ENCODE measurements around the gene STON2.

Gene STON2

GRCh38 chr14:81418057-81418790 lies 18.1 kb upstream of the STON2 start:
- DNase-seq: no peak

- DNase-seq: no peak
Observed at GRCh38 chr14:81416981-81417380, 16.9 kb upstream of the STON2 start.

- DNase-seq: no peak
Observed at GRCh38 chr14:81416194-81416952, 16.2 kb upstream of the STON2 start.

- no peak for DNase-seq
Observed at GRCh38 chr14:81415781-81416180, 15.7 kb upstream of the STON2 start.

GRCh38 chr14:81414123-81414522 lies 14.0 kb upstream of the STON2 start:
- no peak for DNase-seq

GRCh38 chr14:81412779-81413178 lies 12.7 kb upstream of the STON2 start:
- DNase-seq: no peak

GRCh38 chr14:81408595-81408994 lies 8.5 kb upstream of the STON2 start:
- no peak for DNase-seq

- no peak for DNase-seq
Observed at GRCh38 chr14:81406863-81407262, 6.7 kb upstream of the STON2 start.

GRCh38 chr14:81402123-81402495 lies 2.0 kb upstream of the STON2 start:
- no peak for DNase-seq

- no peak for DNase-seq
Observed at GRCh38 chr14:81401420-81402122, 1.4 kb upstream of the STON2 start.

- DNase-seq: no peak
Observed at GRCh38 chr14:81400852-81401251, 728 bp upstream of the STON2 start.

- no peak for DNase-seq
Observed at GRCh38 chr14:81398196-81398891, 1.8 kb downstream of the STON2 start.

- no peak for DNase-seq
Observed at GRCh38 chr14:81396113-81396512, 4.0 kb downstream of the STON2 start.

GRCh38 chr14:81394739-81395138 lies 5.4 kb downstream of the STON2 start:
- DNase-seq: no peak

- no peak for DNase-seq
Observed at GRCh38 chr14:81392976-81393643, 7.0 kb downstream of the STON2 start.

- no peak for DNase-seq
Observed at GRCh38 chr14:81392052-81392451, 8.1 kb downstream of the STON2 start.

GRCh38 chr14:81390696-81391095 lies 9.4 kb downstream of the STON2 start:
- DNase-seq: no peak

- no peak for DNase-seq
Observed at GRCh38 chr14:81388336-81388735, 11.8 kb downstream of the STON2 start.

- no peak for DNase-seq
Observed at GRCh38 chr14:81386290-81386745, 13.8 kb downstream of the STON2 start.

GRCh38 chr14:81385886-81386285 lies 14.2 kb downstream of the STON2 start:
- DNase-seq: no peak

- no peak for DNase-seq
Observed at GRCh38 chr14:81385419-81385818, 14.7 kb downstream of the STON2 start.

GRCh38 chr14:81384900-81385299 lies 15.2 kb downstream of the STON2 start:
- DNase-seq: no peak

Measured in activated CD4-positive, alpha-beta T cell treated with anti-CD3 and anti-CD28 coated beads, Interleukin-2, amount 50 U/mL, for 4 hours (primary cell).